Parathyroid adenoma (tissue), 2 donors: Measurements from ENCODE around the gene BDH2.

Source experiments
- H2AFZ ChIP-seq: fragments of 300-600 bp; sonication (generic); one replicate; pipeline ENCODE4 v1.7.0; 2017; ENCODE audit warnings: antibody characterized with exemption, mild to moderate bottlenecking
- H3K27ac ChIP-seq: fragments of 300-600 bp; sonication (generic); one replicate; pipeline ENCODE4 v1.7.0; 2017
- H3K27me3 ChIP-seq: fragments of 300-600 bp; sonication (generic); one replicate; pipeline ENCODE4 v1.7.0; 2017; ENCODE audit warnings: low read length; ENCODE audit not compliant: control insufficient read depth, insufficient read depth
- H3K36me3 ChIP-seq: fragments of 300-600 bp; sonication (generic); one replicate; pipeline ENCODE4 v1.7.0; 2017; ENCODE audit warnings: low read length; ENCODE audit not compliant: control insufficient read depth, insufficient read depth
- H3K4me1 ChIP-seq: fragments of 300-600 bp; sonication (generic); one replicate; pipeline ENCODE4 v1.7.0; 2017; ENCODE audit warnings: control low read depth
- H3K4me2 ChIP-seq: fragments of 300-600 bp; sonication (generic); one replicate; pipeline ENCODE4 v1.7.0; 2017; ENCODE audit warnings: low read length
- H3K4me3 ChIP-seq: fragments of 300-600 bp; sonication (generic); one replicate; pipeline ENCODE4 v1.7.0; 2017; ENCODE audit warnings: low read depth, low read length
- H3K79me2 ChIP-seq: fragments of 300-600 bp; sonication (generic); one replicate; pipeline ENCODE4 v1.7.0; 2017; ENCODE audit warnings: control low read depth
- H3K9ac ChIP-seq: fragments of 300-600 bp; sonication (generic); one replicate; pipeline ENCODE4 v1.7.0; 2017; ENCODE audit warnings: mild to moderate bottlenecking
- H3K9me3 ChIP-seq: fragments of 300-600 bp; sonication (generic); one replicate; pipeline ENCODE4 v1.7.0; 2017; ENCODE audit warnings: low read length; ENCODE audit not compliant: control insufficient read depth
- CTCF ChIP-seq: fragments of 300-600 bp; sonication (generic); IDR thresholded peaks from one replicate; pipeline ENCODE4 v1.7.0; 2017; ENCODE audit warnings: antibody characterized with exemption, mild to moderate bottlenecking
- donor health status: primary hyperparathyroidism.

The BDH2 gene

GRCh38 chr4:103029300-103029699, 70.3 kb downstream of the BDH2 start:
- Histone ChIP-seq H3K4me3 (no peak overlapping the region), H3K79me2 (no peaks in the 10 kb centered on the region), H3K9ac (no peak overlapping the region), H2AFZ (no peak overlapping the region), H3K27me3 (no peaks in the 10 kb centered on the region), H3K27ac (no peak overlapping the region), H3K9me3 (no peaks in the 10 kb centered on the region), H3K4me2 (no peak overlapping the region), H3K36me3 (no peaks in the 10 kb centered on the region), H3K4me1 (no peaks in the 10 kb centered on the region)
- TF ChIP-seq CTCF = no peak
